WTC11 (cell line): ENCODE measurements around the gene OLFM1.

Experiments
- ATF2 ChIP-seq: sonication (generic); formaldehyde crosslinking; IDR thresholded peaks from 2 replicates; pipeline ENCODE4 v1.8.1; 2022; ENCODE audit warnings: low read depth, missing genetic modification reagents, borderline replicate concordance
- ATF6 ChIP-seq: sonication (generic); formaldehyde crosslinking; IDR thresholded peaks from 2 replicates; pipeline ENCODE4 v1.8.1; 2023; ENCODE audit warnings: mild to moderate bottlenecking, missing genetic modification reagents
- CBFB ChIP-seq: sonication (generic); formaldehyde crosslinking; IDR thresholded peaks from 2 replicates; pipeline ENCODE4 v1.8.1; 2022; ENCODE audit warnings: mild to moderate bottlenecking, low read depth, missing genetic modification reagents
- CREB1 ChIP-seq: sonication (generic); formaldehyde crosslinking; IDR thresholded peaks from 2 replicates; pipeline ENCODE4 v1.8.0; 2023; ENCODE audit warnings: mild to moderate bottlenecking, missing genetic modification reagents
- CREM ChIP-seq: sonication (generic); formaldehyde crosslinking; IDR thresholded peaks from 2 replicates; pipeline ENCODE4 v1.8.1; 2022; ENCODE audit warnings: mild to moderate bottlenecking, missing genetic modification reagents, moderate library complexity
- CTCF ChIP-seq: fragments of 200-600 bp; IDR thresholded peaks from 2 replicates; pipeline ENCODE4 v1.8.0; 2022; ENCODE audit warnings: antibody characterized with exemption
- JUN ChIP-seq: sonication (generic); formaldehyde crosslinking; IDR thresholded peaks from 2 replicates; pipeline ENCODE4 v1.8.0; 2023; ENCODE audit warnings: mild to moderate bottlenecking, missing genetic modification reagents
- MAX ChIP-seq: sonication (generic); formaldehyde crosslinking; IDR thresholded peaks from 2 replicates; pipeline ENCODE4 v1.8.0; 2022; ENCODE audit warnings: mild to moderate bottlenecking, missing genetic modification reagents
- PRRX2 ChIP-seq: fragments of 250-450 bp; sonication (Bioruptor Pico); IDR thresholded peaks from 2 replicates; pipeline ENCODE4 v1.8.0; 2021; ENCODE audit warnings: mild to moderate bottlenecking
- ZNF512 ChIP-seq: sonication (generic); formaldehyde crosslinking; IDR thresholded peaks from 2 replicates; pipeline ENCODE4 v1.8.1; 2022; ENCODE audit warnings: missing genetic modification reagents, borderline replicate concordance

DNA sequence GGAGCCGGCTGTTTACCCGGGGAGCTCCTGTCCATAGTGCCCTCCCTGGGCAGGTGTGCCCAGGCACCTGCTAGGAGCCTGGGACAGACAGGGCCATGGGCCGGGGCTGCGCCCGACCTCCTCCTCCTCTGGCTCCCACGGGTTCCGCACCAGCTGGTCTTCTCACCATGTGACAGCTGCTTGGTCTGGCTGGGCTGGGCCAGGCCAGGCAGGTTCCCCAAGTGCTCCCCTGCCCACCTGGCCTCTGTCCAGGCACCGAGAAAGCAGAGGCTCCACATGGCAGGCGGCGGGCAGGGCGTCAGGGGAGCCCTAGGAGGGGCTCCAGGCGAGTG is 60.0 kb downstream of the OLFM1 start:
- TF ChIP-seq CTCF, result no peak
- TF ChIP-seq PRRX2 (CRISPR knock-in tag), result no peak
- TF ChIP-seq JUN (CRISPR knock-in tag), result no peak
- no peak for TF ChIP-seq CBFB (CRISPR knock-in tag)
- no peak for TF ChIP-seq ZNF512
- TF ChIP-seq CREM, result no peak
- TF ChIP-seq ATF2, result no peak
- TF ChIP-seq CREB1 (CRISPR knock-in tag), result no peak
- TF ChIP-seq MAX (CRISPR knock-in tag), result no peak
- TF ChIP-seq ATF6, result no peak
